Measurements from ENCODE around the gene PRKCH.

- TF ChIP-seq ZFX (IDR thresholded peaks at IDR 0.05; ENCODE audit: borderline replicate concordance) (no peak), CTCF (IDR thresholded peaks at IDR 0.05) (no peak)
These were observed 82.0 kb downstream of the PRKCH start for GRCh38 chr14:61403411-61403810.

Measured in 22Rv1 (cell line).